ENCODE measurements around the gene CYBB. TPM values are rescaled to one million over a fixed set of nuclear protein-coding genes. Genes with fewer than 3 reads are reported as not detected.
"Not testable (repeated sequence)": the region's sequence is repeated elsewhere in the genome, so short reads cannot be mapped to it uniquely, and the experiment has no call there.

Gene CYBB
- 0.19 TPM in 1 of 2 replicates, not detected in the other for total RNA-seq (2014; rRNA removed; shearing (Covaris generic))

GRCh38 chrX:37779857-37780256 is at the start of gene CYBB:
Gene CYBB (plus strand): TSS chrX:37780059. CDS start chrX:37780078, 19 bp downstream.
- no peak for DNase-seq (ENCODE audit: low spot score)

- peak; percentile 41 for DNase-seq (ENCODE audit: low spot score)
Observed at GRCh38 chrX:37745354-37745753, 34.5 kb upstream of the CYBB start.

DNA sequence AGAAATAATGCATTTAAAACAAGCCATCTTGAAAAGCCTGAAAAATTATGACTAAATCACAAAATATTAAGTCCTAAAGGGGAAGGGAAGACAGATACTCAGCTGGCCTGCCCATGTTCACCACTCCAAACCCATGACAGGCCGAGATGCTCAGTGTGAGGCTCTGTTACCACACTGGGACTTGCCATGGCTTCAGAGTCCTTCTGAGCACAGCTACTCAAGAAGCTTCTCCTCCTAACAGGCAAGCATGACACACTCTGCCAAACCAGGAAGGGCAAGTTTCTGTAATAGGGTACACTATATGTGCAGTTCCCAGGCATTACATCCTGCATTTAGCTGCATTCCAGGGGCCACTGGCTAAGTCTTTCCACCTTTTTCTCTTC is 34.0 kb upstream of the CYBB start:
- no peak for DNase-seq (ENCODE audit: low spot score)

DNA sequence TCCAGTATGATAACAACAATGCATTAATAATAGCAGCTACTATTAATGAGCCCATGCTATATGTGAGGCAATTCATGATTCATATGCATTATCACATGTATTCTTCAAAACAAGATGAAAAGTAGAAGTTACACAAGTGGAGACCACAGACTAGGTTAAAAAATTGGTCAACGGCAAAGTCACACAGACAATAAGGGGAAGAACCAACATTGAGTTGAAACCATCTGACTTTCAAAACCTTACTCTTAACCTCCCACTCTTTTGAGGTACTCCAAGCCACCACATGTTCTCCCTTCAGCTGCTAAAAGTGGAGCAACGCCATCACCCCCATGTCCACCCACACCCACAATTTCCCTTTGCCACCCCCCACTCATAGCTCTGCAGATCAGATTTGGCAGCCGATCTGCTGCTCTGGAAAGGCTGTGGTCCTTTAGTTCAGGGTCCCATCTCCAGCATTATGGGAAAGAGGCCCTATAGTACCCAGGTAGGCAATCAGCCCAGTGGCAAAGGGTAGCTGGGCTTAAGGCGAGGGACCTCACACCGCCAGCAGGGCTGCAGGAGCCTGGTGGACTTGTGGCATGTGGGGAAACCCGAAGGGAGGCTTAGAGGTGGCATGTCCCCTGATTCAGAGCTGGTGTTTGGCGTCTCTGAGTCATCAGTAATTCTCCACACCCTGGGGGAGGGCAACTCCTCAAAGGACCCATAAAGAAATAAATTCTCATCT is 33.5 kb upstream of the CYBB start:
- peak; percentile 66 for DNase-seq (ENCODE audit: low spot score)

GRCh38 chrX:37746951-37747350 is 32.9 kb upstream of the CYBB start:
- no peak for DNase-seq (ENCODE audit: low spot score)

DNA sequence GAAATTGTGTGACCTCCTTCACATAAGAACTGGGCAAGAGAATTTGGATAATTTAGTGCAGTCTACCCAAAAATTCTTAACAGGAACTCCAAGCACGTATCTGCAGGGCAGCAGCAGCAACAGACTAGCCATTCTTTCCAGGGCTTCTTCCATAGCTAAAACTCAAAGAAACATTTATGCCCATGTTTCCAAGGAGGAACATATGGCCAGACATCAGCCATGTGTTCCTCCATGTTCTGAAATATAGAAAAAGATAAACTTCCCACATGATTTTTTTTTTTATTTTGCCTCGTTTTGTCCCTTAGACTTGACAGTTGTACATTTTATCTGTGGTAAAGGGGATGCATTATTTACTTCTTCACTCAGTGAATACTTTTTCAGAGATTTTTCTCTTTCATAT is 27.6 kb upstream of the CYBB start:
- no peak for DNase-seq (ENCODE audit: low spot score)

DNA sequence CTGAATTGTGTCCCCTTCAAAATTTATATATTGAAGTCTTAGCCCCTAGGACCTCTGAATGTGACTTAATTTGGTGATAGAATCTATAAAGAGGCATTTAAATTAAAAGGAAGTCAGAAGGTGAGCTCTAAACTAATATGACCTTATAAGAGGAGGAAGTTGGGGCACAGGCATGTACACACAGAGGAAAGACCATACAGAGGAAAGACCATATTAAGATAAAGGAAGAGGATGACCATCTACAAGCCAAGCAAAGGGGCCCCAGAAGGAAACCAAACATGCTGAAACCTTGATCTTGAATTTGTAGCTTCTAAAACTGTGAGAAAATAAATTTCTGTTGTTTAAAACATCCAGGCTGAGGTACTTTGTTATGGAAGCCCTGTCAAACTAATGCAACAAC is 26.9 kb upstream of the CYBB start:
- DNase-seq (ENCODE audit: low spot score) = no peak

GRCh38 chrX:37753384-37753783 is 26.5 kb upstream of the CYBB start:
- DNase-seq (ENCODE audit: low spot score) = no peak

DNA sequence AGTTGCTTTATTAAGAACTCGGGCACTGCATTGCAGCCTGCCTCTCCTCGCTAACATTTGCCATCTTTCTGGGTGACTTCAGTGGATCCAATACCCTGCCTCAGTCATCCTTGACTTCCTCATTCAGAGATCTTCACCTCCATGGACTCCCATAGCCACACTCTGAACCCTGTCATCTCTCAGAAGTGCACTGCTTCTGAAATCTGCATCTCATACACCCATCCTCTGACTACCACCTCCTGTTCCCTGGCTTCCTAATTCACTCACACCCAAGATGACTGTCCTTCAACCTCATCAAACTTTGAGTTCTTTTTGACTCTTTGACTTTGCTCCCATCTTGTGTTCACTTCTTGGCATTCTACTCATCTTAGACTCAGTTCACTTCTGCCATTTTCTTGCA is 25.3 kb upstream of the CYBB start:
- DNase-seq (ENCODE audit: low spot score) = no peak

DNA sequence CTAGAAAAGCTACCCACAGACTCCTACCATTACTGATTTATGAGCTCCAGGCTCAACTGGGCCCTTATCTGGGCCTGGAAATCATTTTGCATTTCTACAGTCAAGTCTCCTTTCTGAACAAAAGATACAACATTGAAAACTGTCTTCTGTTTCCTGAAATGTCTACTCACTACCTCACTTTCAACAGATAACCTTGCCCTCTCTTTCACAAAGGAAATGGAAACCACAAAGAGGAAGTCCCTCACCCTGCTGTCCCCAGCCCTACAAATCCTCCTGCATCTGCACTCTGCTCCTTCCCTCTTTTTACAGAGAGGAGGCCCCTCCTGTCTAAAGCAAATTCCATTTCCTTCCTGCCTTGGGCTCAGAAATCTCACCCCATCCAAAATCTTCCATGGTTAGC is 24.8 kb upstream of the CYBB start:
- no peak for DNase-seq (ENCODE audit: low spot score)

- no peak for DNase-seq (ENCODE audit: low spot score)
Observed at GRCh38 chrX:37757082-37757481, 22.8 kb upstream of the CYBB start.

GRCh38 chrX:37759351-37759750 is 20.5 kb upstream of the CYBB start:
- DNase-seq (ENCODE audit: low spot score) = no peak

- no peak for DNase-seq (ENCODE audit: low spot score)
Observed at GRCh38 chrX:37759878-37760418, 19.9 kb upstream of the CYBB start.

- DNase-seq (ENCODE audit: low spot score) = no peak
Observed at GRCh38 chrX:37763400-37763799, 16.5 kb upstream of the CYBB start.

DNA sequence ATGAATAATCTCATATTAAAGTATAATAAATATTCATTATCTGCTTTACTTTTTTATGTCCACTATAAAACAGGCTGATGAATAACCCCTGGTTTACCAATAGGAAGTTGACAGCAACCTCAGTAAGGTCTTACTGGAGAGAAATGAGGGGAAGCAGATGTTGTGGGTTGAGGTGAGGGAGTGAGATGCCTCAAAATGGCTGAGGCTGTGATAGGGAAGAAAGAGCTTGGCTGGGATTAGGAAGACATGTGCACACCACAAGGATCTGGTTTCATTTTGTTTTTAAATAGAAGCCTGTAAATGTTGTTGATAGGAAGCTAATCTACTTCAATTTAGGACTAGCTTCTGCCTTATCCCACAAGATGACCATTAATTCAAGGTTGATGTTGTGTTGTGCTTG is 14.4 kb upstream of the CYBB start:
- DNase-seq (ENCODE audit: low spot score) = no peak

DNA sequence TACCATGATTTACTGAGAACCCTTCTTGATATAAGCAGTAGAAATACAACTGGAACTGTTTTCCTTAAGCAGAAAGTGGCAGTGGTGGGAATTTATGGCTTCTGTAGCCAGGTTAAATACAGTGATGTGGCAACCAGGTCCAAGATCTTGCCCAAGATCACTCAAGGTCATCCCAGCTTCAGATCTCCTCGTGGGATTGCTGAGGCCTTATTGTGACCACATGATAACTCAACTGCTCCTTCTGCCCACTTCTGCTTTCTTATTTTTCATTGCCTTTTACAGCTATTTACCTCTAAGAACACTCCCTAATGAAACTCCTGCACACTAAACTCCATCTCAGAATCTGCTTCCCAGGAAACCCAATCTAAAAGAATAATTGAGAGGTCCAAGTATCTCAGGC is 12.4 kb upstream of the CYBB start:
- DNase-seq (ENCODE audit: low spot score) = no peak

DNA sequence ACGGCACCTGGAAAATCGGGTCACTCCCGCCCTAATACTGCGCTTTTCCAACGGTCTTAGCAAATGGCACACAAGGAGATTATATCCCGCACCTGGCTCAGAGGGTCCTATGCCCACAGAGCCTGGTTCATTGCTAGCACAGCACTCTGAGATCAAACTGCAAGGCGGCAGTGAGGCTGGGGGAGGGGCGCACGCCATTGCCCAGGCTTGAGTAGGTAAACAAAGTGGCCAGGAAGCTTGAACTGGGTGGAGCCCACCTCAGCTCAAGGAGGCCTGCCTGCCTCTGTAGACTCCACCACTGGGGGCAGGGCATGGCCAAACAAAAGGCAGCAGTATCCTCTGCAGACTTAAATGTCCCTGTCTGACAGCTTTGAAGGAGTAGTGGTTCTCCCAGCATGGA is 11.0 kb upstream of the CYBB start:
- not testable (repeated sequence) for DNase-seq (ENCODE audit: low spot score)

DNA sequence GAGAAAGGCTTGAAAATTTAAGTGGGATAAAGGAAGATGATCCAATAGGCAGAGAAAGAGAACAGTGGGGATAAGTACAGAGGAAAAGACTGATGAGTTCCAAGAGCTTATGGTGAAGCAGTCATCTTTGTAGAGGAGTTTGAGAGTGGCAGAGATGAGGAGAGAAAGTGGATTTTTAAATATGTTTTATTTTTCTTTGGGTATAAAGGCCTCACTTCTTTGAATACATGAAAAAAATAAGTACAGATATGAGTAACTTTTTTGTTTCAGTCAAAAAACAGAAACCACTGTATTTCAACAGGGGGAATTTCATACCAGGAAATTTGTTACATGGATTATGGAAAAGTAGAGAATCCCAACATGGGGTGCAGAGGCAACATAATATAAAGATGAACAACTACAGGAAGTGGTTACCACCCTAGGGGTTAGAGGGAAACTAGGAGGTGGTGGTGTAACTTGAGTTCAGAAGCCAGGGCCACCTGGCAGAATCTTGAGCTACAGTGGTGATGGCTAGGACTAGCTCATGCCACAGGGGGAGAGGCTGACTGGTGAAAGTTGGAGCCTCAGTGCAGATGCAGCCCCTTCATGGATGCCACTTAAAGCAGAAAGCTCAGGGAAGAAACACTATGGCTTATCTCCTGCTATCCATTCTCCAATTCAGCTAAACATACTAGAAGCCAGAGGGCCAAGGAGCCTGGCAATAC is 3.4 kb upstream of the CYBB start:
- DNase-seq (ENCODE audit: low spot score) = no peak

GRCh38 chrX:37776987-37777325 is 2.9 kb upstream of the CYBB start:
- DNase-seq (ENCODE audit: low spot score) = no peak

DNA sequence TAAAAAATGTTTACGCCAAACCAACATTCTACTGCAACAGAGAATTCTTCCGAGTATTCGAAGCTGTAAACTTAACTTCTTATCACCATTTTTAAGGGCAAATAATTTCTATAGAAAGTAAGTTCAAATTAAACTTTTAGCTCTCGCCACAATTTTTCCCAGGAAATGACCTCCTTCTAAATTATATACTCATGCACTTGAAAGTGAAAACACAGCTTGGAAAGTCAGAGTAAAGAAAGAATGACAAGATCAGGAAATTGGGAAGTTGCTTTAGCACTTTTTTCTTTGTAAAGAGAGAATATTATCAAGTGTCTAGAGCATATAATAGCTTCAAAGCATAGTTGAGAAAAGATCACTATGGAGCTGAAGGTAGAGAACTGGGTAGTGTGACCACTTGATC is 1.2 kb downstream of the CYBB start:
- DNase-seq (ENCODE audit: low spot score) = no peak

- DNase-seq (ENCODE audit: low spot score) = no peak
Observed at GRCh38 chrX:37781814-37782213, 2.0 kb downstream of the CYBB start.

GRCh38 chrX:37782359-37782758 is 2.5 kb downstream of the CYBB start:
- DNase-seq (ENCODE audit: low spot score) = no peak

- no peak for DNase-seq (ENCODE audit: low spot score)
Observed at GRCh38 chrX:37783305-37783704, 3.4 kb downstream of the CYBB start.
